GM19023 (cell line): ENCODE data around the gene LCN12.

Source experiments
- ATAC-seq: cut with Tn5 transposase; IDR thresholded peaks from one replicate; pipeline ENCODE4 v1.9.1; 2021; ENCODE audit warnings: mild to moderate bottlenecking, moderate library complexity; ENCODE audit not compliant: unreplicated experiment

Gene LCN12

GRCh38 chr9:136957461-136957860, 5.4 kb downstream of the LCN12 start:
- no peak for ATAC-seq

- ATAC-seq, result no peak
Measured at GRCh38 chr9:136957901-136958300, 5.8 kb downstream of the LCN12 start.

- no peak for ATAC-seq
Measured at GRCh38 chr9:136958473-136958872, 6.4 kb downstream of the LCN12 start.

- ATAC-seq, result no peak
Measured at GRCh38 chr9:136958898-136959850, 7.1 kb downstream of the LCN12 start.

GRCh38 chr9:136960212-136960937, 8.3 kb downstream of the LCN12 start:
- no peak for ATAC-seq

GRCh38 chr9:136960938-136961275, 8.8 kb downstream of the LCN12 start:
- ATAC-seq, result no peak

GRCh38 chr9:136961279-136962065, 9.4 kb downstream of the LCN12 start:
- ATAC-seq, result no peak

- no peak for ATAC-seq
Measured at GRCh38 chr9:136962163-136962562, 10.1 kb downstream of the LCN12 start.

- ATAC-seq, result no peak
Measured at GRCh38 chr9:136962701-136963248, 10.7 kb downstream of the LCN12 start.

GRCh38 chr9:136963341-136963740, 11.3 kb downstream of the LCN12 start:
- no peak for ATAC-seq

- no peak for ATAC-seq
Measured at GRCh38 chr9:136963751-136964150, 11.7 kb downstream of the LCN12 start.

GRCh38 chr9:136964171-136964689, 12.2 kb downstream of the LCN12 start:
- ATAC-seq, result no peak

- ATAC-seq, result no peak
Measured at GRCh38 chr9:136964833-136965422, 12.9 kb downstream of the LCN12 start.

GRCh38 chr9:136965771-136966484, 13.9 kb downstream of the LCN12 start:
- no peak for ATAC-seq

- ATAC-seq, result no peak
Measured at GRCh38 chr9:136968333-136969127, 16.5 kb downstream of the LCN12 start.

- ATAC-seq, result no peak
Measured at GRCh38 chr9:136969150-136969549, 17.1 kb downstream of the LCN12 start.

GRCh38 chr9:136969774-136970173, 17.7 kb downstream of the LCN12 start:
- no peak for ATAC-seq

- ATAC-seq, result no peak
Measured at GRCh38 chr9:136970361-136970760, 18.3 kb downstream of the LCN12 start.

GRCh38 chr9:136971746-136972145, 19.7 kb downstream of the LCN12 start:
- no peak for ATAC-seq
